HepG2 (cell line): ENCODE data around the gene UBE2M. TPM values are rescaled to one million over a fixed set of nuclear protein-coding genes. Genes with fewer than 3 reads are reported as not detected.

ENCODE experiments used
- ATF3 ChIP-seq: sonication (generic); formaldehyde crosslinking; IDR thresholded peaks from 2 replicates; pipeline ENCODE4 v1.4.0; 2020; ENCODE audit warnings: missing genetic modification reagents
- ATF7 ChIP-seq, 2 experiments: fragments of 450-650 bp in 1 of 2; sonication (generic) in 1 of 2; formaldehyde crosslinking in 1 of 2; IDR thresholded peaks; 2 replicates each; pipeline versions ENCODE4 v1.4.0 to v1.6.1; 2016 to 2020; ENCODE audit warnings: antibody characterized with exemption in 1 of 2, mild to moderate bottlenecking in 1 of 2, missing genetic modification reagents in 1 of 2
- BCLAF1 ChIP-seq: fragments of 450-650 bp; IDR thresholded peaks from 2 replicates; pipeline ENCODE4 v1.6.1; 2017; ENCODE audit warnings: mild to moderate bottlenecking
- BRCA1 ChIP-seq: sonication (generic); formaldehyde crosslinking; IDR thresholded peaks from 2 replicates; pipeline ENCODE4 v1.4.0; 2020; ENCODE audit warnings: missing genetic modification reagents
- CHCHD3 ChIP-seq: sonication (generic); formaldehyde crosslinking; IDR thresholded peaks from 2 replicates; pipeline ENCODE4 v1.8.0; 2022; ENCODE audit warnings: mild to moderate bottlenecking, missing genetic modification reagents, moderate library complexity
- FOXM1 ChIP-seq: sonication (generic); formaldehyde crosslinking; IDR thresholded peaks from 2 replicates; pipeline ENCODE4 v1.5.0; 2020; ENCODE audit warnings: missing genetic modification reagents
- HNF4A ChIP-seq: sonication (generic); formaldehyde crosslinking; IDR thresholded peaks from 2 replicates; pipeline ENCODE4 v1.4.0; 2020; ENCODE audit warnings: missing genetic modification reagents
- PITX1 ChIP-seq: sonication (generic); formaldehyde crosslinking; IDR thresholded peaks from 2 replicates; pipeline ENCODE4 v1.5.1; 2020; ENCODE audit warnings: mild to moderate bottlenecking, missing genetic modification reagents
- RBM39 ChIP-seq: fragments of 200-400 bp; formaldehyde crosslinking; IDR thresholded peaks from one replicate; pipeline ENCODE4 v1.6.1; 2018; ENCODE audit warnings: antibody characterized with exemption, mild to moderate bottlenecking, low read depth, low read length; ENCODE audit not compliant: poor library complexity, severe bottlenecking
- SKIL ChIP-seq: sonication (generic); formaldehyde crosslinking; IDR thresholded peaks from 2 replicates; pipeline ENCODE4 v1.8.0; 2022; ENCODE audit warnings: missing genetic modification reagents, mild to moderate bottlenecking, moderate library complexity, borderline replicate concordance
- ZBTB25 ChIP-seq: IDR thresholded peaks from 2 replicates; pipeline ENCODE4 v1.6.1; 2018; ENCODE audit warnings: missing genetic modification reagents
- ZFY ChIP-seq: sonication (generic); formaldehyde crosslinking; IDR thresholded peaks from 2 replicates; pipeline ENCODE4 v1.4.0; 2020; ENCODE audit warnings: missing genetic modification reagents
- ZNF18 ChIP-seq: sonication (generic); formaldehyde crosslinking; IDR thresholded peaks from 2 replicates; pipeline ENCODE4 v1.8.0; 2022; ENCODE audit warnings: mild to moderate bottlenecking, missing genetic modification reagents; ENCODE audit not compliant: insufficient replicate concordance
- ZNF205 ChIP-seq: IDR thresholded peaks from 2 replicates; pipeline ENCODE4 v1.6.1; 2018; ENCODE audit warnings: missing biosample characterization, missing genetic modification reagents
- ZNF235 ChIP-seq: sonication (generic); formaldehyde crosslinking; IDR thresholded peaks from 2 replicates; pipeline ENCODE4 v1.8.1; 2023; ENCODE audit warnings: mild to moderate bottlenecking, missing genetic modification reagents, borderline replicate concordance
- ZNF331 ChIP-seq: sonication (generic); formaldehyde crosslinking; IDR thresholded peaks from 2 replicates; pipeline ENCODE4 v1.4.0; 2020; ENCODE audit warnings: missing genetic modification reagents
- ZNF547 ChIP-seq: sonication (generic); formaldehyde crosslinking; IDR thresholded peaks from 2 replicates; pipeline ENCODE4 v1.5.1; 2020; ENCODE audit warnings: mild to moderate bottlenecking, missing genetic modification reagents
- ZNF605 ChIP-seq: sonication (generic); formaldehyde crosslinking; IDR thresholded peaks from 2 replicates; pipeline ENCODE4 v1.8.0; 2022; ENCODE audit warnings: mild to moderate bottlenecking, missing genetic modification reagents
- ZNF703 ChIP-seq: sonication (generic); formaldehyde crosslinking; IDR thresholded peaks from 2 replicates; pipeline ENCODE4 v1.5.1; 2020; ENCODE audit warnings: missing genetic modification reagents, mild to moderate bottlenecking, moderate library complexity, borderline replicate concordance
- ZSCAN29 ChIP-seq: sonication (generic); formaldehyde crosslinking; conservative IDR thresholded peaks from 2 replicates; pipeline ENCODE4 v1.4.0; 2020; ENCODE audit warnings: mild to moderate bottlenecking, missing genetic modification reagents
- ZSCAN9 ChIP-seq: IDR thresholded peaks from 2 replicates; pipeline ENCODE4 v1.6.1; 2016; ENCODE audit warnings: borderline replicate concordance
- polyA plus RNA-seq, 8 experiments: library from polyadenylated mRNA; depleted of rRNA in 3 of 8; stranded (reverse) in 7 of 8; unstranded in 1 of 8; fragments of >200 nt; fragmentation: Illumina TruSeq in 4 of 8; extraction: Trizol in 4 of 8; gene quantifications; 2 replicates each; pipeline versions ENCODE4 v1.2.1 to v1.2.3, GENCODE V29; 2011 to 2016; ENCODE audit warnings: low read depth in 4 of 8, missing spikeins in 1 of 8, mixed read lengths in 1 of 8; ENCODE audit not compliant: insufficient read depth in 1 of 8
- total RNA-seq, 5 experiments: library from RNA; depleted of rRNA; stranded (reverse); fragments of >200 nt; fragmentation: Illumina TruSeq; extraction: Trizol; gene quantifications; 2 replicates each; pipeline ENCODE4 v1.2.3, GENCODE V29; 2016; ENCODE audit warnings: low read depth in 1 of 5

Gene UBE2M
- total and polyA plus RNA-seq, 2 of the 13 experiments (the other 11 are each of a cell fraction or from before 2014, with no cell fraction given): 36.2 to 50.3 TPM

GRCh38 chr19:58513694-58514563 lies 44.5 kb downstream of the UBE2M start (continued):
- TF ChIP-seq BCLAF1 (no peak), ZNF547 (CRISPR knock-in tag) (0 out of 2 replicates have a peak, but pooled peaks have one; percentile 45), FOXM1 (CRISPR knock-in tag) (no peak), ZNF235 (peak; percentile 84; the same call in 1 of the 2 replicates), PITX1 (no peak), HNF4A (peak; percentile 37; the same call in 1 of the 2 replicates), RBM39 (peak; percentile 78), ZSCAN9 (CRISPR knock-in tag) (0 out of 2 replicates have a peak, but pooled peaks have one; percentile 36), ZNF18 (CRISPR knock-in tag) (no peak), ZFY (CRISPR knock-in tag) (peak; percentile 89), BRCA1 (CRISPR knock-in tag) (no peak), ZNF205 (no peak; the same call in 1 of the 2 replicates), ZSCAN29 (peak; percentile 85; the same call in 1 of the 2 replicates), ZNF703 (CRISPR knock-in tag) (no peak), ZNF331 (CRISPR knock-in tag) (peak; percentile 81), CHCHD3 (CRISPR knock-in tag) (no peak), ATF7 (IDR thresholded peaks at IDR 0.05) (no peak), ATF7 (CRISPR knock-in tag; IDR thresholded peaks at IDR 0.05) (no peak), ZBTB25 (peak; percentile 39; the same call in 1 of the 2 replicates), ZNF605 (CRISPR knock-in tag) (no peak), SKIL (CRISPR knock-in tag) (no peak), ATF3 (CRISPR knock-in tag) (peak; percentile 49; the same call in 1 of the 2 replicates)
